Lower leg skin (tissue), 4 donors: Measurements from ENCODE around the gene SLBP. TPM values are rescaled to one million over a fixed set of nuclear protein-coding genes. Genes with fewer than 3 reads are reported as not detected.

Experiments used
- DNase-seq, 2 donors: peaks; one replicate each; pipeline ENCODE4 v3.0.0-alpha.2; 2019; ENCODE audit warnings: low spot score in 2 of 2
- H3K4me3 ChIP-seq: fragments of 200-600 bp; sonication (generic); 2 replicates; pipeline ENCODE4 v1.5.1; 2017; ENCODE audit warnings: mild to moderate bottlenecking, low read depth; ENCODE audit not compliant: poor library complexity, severe bottlenecking
- POLR2A ChIP-seq, 2 donors: fragments of 450-650 bp; IDR thresholded peaks; one replicate each; pipeline ENCODE4 v1.6.1; 2016 to 2017; ENCODE audit warnings: antibody characterized with exemption in 2 of 2, mild to moderate bottlenecking in 1 of 2, moderate library complexity in 1 of 2
- WGBS, 2 donors: methylation state at CpG; one replicate each; pipeline ENCODE4 v1.1.5; 2018; 5-methylcytosine and 5-hydroxymethylcytosine counted together
- intact Hi-C: fragments of 100-400 bp; cut with DNase I; formaldehyde crosslinking; loops from one replicate; pipeline ENCODE4 v1.15.0; 2023; ENCODE audit warnings: low total_unique reads
- total RNA-seq, 4 donors: library from RNA; depleted of rRNA; stranded (reverse); fragments of >200 nt; gene quantifications; one replicate each; pipeline ENCODE4 v1.1.0, GENCODE V29; 2016
- TF ChIP-seq, protein P1 (sequence below), 3 donors: fragments of 450-650 bp; IDR thresholded peaks; one replicate each; pipeline ENCODE4 v1.5.1; 2016; ENCODE audit warnings: antibody characterized with exemption in 3 of 3, mild to moderate bottlenecking in 3 of 3, moderate library complexity in 2 of 3

Gene SLBP
- total RNA-seq, 4 donors from 2014 or later: 45.8 to 66.9 (median 59.4) TPM

GRCh38 chr4:1714303-1715001 lies 2.3 kb upstream of the SLBP start:
- WGBS, 2 donors: 72 to 73% methylated on average over 9 of the region's 9 CpGs

DNA sequence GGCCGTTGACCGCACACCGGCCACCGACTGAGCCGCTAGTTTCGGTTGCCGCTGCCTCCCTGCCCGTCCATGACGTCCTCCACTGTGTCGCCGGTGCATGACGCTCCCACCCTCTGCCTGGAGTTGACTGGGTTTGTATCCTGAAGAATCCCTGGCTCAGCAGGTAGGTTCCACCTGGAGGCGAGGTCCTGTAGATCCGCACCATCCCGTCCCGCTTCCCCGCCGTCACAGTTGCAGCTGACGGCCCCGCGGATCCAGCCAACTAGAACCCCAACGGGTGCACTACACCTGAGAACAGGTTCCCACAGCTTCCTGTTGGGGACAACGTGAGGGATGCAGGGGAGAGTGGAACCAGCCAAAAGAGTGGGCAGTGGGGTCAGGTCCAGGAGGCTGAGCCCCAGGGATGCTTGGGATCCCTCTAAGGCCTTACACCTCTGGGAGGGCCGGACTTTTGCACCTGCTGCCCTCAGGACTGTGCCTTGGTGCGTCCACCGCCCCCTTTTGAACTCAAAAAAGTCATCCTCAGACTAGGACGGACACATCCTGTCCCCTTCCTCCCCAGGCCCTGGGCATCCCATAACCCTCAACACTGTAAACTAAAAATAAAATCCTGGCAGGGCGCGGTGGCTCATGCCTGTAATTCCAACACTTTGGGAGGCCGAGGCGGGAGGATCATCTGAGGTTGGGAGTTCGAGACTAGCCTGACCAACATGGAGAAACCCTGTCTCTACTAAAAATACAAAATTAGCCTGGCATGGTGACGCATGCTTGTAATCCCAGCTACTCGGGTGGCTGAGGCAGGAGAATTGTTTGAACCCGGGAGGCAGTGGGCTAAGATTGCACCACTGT lies 1.1 kb upstream of the SLBP start:
- TF ChIP-seq, protein P1, sequence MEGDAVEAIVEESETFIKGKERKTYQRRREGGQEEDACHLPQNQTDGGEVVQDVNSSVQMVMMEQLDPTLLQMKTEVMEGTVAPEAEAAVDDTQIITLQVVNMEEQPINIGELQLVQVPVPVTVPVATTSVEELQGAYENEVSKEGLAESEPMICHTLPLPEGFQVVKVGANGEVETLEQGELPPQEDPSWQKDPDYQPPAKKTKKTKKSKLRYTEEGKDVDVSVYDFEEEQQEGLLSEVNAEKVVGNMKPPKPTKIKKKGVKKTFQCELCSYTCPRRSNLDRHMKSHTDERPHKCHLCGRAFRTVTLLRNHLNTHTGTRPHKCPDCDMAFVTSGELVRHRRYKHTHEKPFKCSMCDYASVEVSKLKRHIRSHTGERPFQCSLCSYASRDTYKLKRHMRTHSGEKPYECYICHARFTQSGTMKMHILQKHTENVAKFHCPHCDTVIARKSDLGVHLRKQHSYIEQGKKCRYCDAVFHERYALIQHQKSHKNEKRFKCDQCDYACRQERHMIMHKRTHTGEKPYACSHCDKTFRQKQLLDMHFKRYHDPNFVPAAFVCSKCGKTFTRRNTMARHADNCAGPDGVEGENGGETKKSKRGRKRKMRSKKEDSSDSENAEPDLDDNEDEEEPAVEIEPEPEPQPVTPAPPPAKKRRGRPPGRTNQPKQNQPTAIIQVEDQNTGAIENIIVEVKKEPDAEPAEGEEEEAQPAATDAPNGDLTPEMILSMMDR (IDR thresholded peaks at IDR 0.05): no peak
- no peak for TF ChIP-seq POLR2A (IDR thresholded peaks at IDR 0.05)
- DNase-seq: no peak
- intact Hi-C loops: no loop called here
- WGBS, 2 donors: 17 to 18% methylated on average over 30 to 34 of the region's 35 CpGs
- peak overlapping the region; percentile 46 for H3K4me3 ChIP-seq

More at GRCh38 chr4:1714303-1715001, 2.3 kb upstream of the SLBP start:
- intact Hi-C loops: no loop called here
- no peak for TF ChIP-seq POLR2A (IDR thresholded peaks at IDR 0.05)
- TF ChIP-seq, protein P1 (IDR thresholded peaks at IDR 0.05): no peak
- no peak for DNase-seq
- H3K4me3 ChIP-seq: no peak overlapping the region

- WGBS, 2 donors: 0 to 1% methylated on average over 13 to 65 of the region's 85 CpGs
- H3K4me3 ChIP-seq: peak overlapping the region; percentile 70
- TF ChIP-seq, protein P1 (IDR thresholded peaks at IDR 0.05): no peak
- TF ChIP-seq POLR2A (IDR thresholded peaks at IDR 0.05): no peak
- intact Hi-C loops: no loop called here
- peak in 1 of 2 donors; percentile 92 for DNase-seq
These were observed 426 bp downstream of the SLBP start for GRCh38 chr4:1711571-1712215.

DNA sequence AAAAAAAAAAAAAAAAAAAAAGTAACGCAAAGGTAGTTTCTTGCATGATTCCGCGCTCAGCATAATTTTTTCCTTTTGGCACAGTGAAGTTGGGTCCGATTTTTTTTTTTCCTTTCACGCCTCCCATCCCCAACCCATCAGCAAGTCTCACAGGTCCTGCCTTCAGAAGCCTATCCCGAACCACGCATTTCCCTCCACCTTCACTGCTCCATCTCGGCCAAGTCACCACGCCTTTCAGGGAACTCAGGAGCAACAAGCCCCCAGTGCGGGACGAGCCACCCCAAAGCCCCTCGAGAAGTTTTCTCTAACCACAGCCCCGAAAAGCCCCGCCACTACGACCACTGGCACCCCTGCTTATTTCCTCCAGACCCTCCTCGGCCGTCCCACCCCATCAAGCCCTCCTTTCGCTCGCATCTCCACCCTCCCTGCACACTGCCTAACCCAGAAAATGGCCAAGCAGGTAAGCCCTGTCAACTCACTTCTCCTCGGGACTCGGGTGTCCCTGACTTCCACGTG lies 1.0 kb downstream of the SLBP start:
- intact Hi-C loops: no loop called here
- 10% methylated on average over 22 of the region's 22 CpGs for WGBS, 2 donors
- no peak for TF ChIP-seq POLR2A (IDR thresholded peaks at IDR 0.05)
- TF ChIP-seq, protein P1 (IDR thresholded peaks at IDR 0.05): no peak
- DNase-seq: peak in 1 of 2 donors; percentile 89
- H3K4me3 ChIP-seq: peak overlapping the region; percentile 70

DNA sequence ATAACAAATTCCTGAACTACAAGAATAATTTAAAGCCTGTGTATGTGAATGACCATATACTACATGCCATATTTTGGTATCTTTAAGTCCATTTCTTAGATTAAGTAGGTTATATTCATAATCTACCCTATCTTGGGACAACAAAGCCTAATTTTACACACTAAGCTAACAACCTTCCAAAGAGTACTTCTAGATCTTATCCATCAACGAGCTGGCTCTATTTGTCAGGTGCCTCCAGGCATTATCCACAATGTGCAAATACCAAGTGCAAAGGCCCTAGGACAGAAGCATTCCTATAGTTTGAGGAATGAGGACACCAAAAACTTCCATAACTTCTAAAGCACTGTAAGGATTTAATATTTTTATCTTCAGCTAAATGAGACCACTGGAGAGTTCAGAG lies 3.5 kb downstream of the SLBP start:
- no peak overlapping the region for H3K4me3 ChIP-seq
- intact Hi-C loops: no loop called here
- DNase-seq: no peak
- WGBS, 2 donors: 14 to 34% methylated on average over 1 of the region's 1 CpG
- TF ChIP-seq POLR2A (IDR thresholded peaks at IDR 0.05): no peak
- TF ChIP-seq, protein P1 (IDR thresholded peaks at IDR 0.05): no peak
